ENCODE data around the gene FOXP1. TPM values are rescaled to one million over a fixed set of nuclear protein-coding genes. Genes with fewer than 3 reads are reported as not detected.

Gene FOXP1
- polyA plus RNA-seq, 3 donors: 32.9 to 35.0 (median 33.3) TPM

DNA sequence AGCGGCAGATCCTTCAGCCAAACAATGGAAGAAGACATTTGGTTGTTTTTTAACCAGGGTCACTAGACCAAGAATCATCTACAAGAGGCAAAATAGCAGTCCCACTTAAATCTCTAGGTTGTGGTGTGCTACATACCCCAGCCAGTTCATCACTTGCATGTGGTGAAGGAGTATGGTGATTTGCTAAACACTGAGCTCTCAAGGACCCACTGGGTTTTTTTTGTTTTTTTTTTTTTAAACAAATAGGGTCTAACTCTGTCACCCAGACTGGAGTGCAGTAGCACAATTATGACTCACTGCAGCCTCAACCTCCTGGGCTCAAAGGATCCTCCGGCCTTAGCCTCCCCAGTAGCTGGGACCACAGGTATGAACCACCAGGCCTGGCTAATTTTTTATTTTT lies 508.0 kb downstream of the FOXP1 start:
- no peak for DNase-seq (ENCODE audit: low read depth in 3 of 3, low spot score in 2 of 3)

DNA sequence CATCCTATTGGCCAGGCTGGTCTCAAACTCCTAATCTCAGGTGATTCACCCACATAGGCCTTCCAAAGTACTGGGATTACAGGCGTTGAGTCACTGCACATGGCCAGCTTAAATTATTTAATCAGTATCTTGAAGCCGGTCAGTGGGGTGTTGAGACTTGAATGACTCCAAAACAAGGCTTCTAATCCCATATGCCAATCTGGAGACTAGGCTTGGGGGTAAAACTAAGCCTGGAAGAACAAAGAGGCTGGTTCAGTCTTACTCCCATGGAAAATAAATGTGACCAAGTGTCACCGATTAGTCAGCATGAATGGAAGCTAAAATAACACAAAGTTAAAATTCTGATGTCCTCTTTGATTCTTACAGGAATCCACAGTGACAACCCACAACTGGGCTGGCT lies 509.1 kb downstream of the FOXP1 start:
- no peak for DNase-seq (ENCODE audit: low read depth in 3 of 3, low spot score in 2 of 3)

DNA sequence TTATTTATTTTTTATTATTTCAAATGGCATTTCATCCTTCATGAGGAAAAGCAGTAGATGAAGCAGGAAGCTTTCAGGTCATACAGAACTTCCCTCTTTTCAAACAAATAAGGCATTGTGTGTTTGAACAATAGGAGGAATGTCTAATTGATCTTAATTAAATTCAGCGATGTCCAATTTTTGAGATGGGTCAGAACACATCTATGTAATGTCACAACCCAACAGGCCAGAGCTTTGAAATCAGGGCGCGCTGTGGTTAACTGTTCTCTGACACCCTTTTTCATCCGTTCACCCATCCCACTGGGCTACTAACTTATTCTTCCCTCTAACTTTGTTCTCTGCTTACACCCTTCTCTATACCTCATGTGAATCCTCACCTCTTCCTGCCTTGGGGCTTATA lies 510.5 kb downstream of the FOXP1 start:
- DNase-seq (ENCODE audit: low read depth in 3 of 3, low spot score in 2 of 3): no peak

DNA sequence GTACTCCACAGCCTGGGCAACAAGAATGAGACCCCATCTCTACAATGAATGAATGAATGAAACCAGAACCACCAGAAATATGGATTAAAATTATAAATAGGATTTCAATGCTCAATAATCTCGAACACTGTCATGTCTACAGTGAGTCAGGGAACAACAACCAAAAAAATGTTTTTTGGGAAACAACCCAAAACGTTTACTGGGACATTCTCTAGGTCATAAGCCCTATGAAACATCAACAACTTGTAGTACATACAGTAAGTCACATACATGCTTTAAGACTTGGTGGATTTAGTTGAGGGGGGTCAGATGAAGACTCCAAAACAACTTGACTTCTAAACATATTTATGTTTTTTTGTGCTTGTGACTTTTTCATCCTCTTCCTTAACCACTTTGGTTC lies 511.2 kb downstream of the FOXP1 start:
- no peak for DNase-seq (ENCODE audit: low read depth in 3 of 3, low spot score in 2 of 3)

DNA sequence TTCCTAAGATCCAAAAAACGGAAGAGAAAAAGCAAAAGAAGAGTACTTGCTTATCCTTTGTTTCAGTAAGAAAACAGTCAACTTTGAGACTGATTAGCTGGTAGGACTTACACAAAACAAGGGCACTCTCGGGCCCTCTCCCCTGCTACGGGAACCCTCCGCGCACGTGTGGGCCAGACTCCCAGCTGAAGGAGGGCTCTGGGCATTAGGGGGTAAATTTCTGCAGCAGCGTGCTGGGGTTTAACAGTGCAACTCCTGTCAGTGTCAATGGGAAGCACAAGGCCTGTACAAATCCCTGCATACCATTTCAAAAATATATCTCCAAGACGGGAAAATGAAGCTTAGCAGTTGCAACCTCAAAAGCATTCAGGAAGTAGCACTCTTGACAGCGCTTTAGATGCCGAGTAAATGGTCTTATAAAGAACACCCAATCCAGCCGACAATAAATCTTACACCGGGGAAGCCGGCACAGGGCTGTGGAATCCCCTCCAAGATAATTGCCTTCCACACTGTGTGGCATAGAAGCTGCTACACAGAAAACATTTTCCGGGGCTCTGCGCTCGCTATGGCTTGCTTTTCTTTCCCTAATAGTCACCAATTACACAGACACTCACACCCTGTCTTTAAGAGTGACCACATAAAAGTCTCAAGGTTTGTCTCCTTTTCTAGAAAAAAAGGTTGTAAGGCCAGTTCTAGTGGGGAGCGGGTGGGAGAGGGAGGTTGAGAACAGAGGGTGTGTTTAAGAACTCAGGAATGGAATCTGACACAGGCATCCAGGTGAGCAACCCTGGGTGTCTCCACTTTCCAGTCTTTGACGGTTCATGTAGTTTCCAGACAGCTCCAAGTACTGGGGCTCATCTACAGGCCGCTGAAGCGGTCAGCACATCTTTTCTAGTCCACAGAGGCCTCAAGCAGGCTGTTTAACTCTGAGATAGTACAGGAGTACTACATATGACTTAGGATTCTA lies 512.7 kb downstream of the FOXP1 start:
- DNase-seq (ENCODE audit: low read depth in 3 of 3, low spot score in 2 of 3): no peak

DNA sequence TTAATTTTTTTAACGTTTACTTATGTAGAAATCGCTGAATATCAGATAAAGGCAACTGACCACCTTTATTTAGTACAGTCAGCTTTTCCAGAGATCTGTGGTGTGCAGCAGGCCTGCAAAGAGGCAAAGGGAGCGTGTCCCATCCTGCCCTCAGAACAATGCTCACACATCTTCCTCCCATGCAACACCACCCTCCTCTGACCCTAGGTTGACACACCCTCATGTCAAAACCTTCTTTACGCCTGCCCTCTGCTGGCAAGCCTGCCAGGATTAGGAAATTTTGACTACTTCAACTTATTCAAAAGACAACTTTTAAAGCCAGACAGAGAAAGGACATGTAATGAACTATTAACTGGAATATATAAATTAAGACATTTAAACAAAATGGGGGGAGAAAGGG lies 513.7 kb downstream of the FOXP1 start:
- DNase-seq (ENCODE audit: low read depth in 3 of 3, low spot score in 2 of 3): no peak

DNA sequence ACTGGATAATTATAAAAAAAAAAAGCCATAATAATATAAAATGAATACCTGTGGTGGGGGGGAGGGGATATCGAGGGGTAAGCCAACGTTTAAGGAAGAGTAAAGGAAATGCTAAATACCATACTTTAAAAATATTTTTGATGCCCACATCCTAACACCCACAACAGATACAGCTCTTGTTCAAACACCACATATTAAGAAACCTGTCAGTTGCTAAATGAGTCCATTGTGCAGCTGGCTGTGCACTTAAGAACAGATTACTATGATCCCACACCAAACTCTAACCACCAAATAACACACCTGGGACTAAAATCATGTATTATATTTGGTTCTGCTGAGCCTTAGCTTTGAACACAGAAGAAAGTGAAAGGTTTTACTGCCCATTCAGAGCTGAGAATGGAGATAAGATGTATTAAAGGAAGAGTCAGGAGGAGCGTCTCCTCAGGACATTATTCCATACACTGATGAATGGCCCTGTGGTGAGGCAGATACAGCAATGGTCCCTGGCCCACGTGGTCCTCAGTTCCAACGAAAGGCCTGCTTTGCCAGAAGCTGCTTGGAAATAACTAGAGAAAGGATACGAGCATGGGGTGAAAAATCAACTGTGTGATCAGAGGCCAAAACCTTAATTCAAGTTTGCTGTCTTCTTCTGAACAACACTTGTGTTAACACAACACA lies 515.4 kb downstream of the FOXP1 start:
- no peak for DNase-seq (ENCODE audit: low read depth in 3 of 3, low spot score in 2 of 3)

DNA sequence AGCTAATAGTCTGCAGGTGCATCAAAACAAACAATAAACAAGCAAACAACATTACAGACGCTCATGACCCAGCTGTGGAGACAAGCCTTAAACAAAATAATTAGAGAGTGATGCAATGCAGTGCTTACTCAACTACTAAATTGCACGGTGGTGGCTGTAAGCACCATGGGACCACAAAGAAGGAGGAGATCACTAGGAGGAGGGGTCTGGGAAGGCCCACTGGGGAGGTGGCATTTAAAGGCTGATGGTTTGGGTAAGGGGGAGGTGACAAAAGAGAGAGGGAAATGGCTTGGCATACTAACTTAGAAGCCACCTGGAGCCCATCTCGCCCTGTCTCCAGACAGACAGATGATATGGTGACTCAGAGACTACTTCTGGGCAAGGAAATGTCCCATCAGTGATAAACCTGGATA lies 516.7 kb downstream of the FOXP1 start:
- DNase-seq (ENCODE audit: low read depth in 3 of 3, low spot score in 2 of 3): no peak

DNA sequence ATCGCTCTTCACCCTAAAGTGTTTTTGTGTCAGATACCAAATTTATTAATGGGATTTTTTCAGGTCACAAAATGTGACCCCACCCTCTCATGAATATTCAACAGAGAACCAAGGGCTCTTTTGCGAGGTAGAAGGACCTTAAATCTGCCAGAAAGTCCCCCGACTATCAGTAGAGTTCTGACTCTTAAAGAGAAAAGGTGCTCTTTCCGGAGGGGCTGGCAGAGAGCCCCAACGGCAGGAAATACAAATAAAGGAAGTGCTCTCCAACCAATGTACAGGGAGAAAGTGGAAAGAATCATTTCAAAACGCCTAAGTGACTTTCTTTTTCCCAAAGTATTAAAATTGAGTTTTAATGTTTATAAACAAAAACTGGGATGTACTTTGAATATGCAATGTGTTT lies 517.2 kb downstream of the FOXP1 start:
- no peak for DNase-seq (ENCODE audit: low read depth in 3 of 3, low spot score in 2 of 3)

DNA sequence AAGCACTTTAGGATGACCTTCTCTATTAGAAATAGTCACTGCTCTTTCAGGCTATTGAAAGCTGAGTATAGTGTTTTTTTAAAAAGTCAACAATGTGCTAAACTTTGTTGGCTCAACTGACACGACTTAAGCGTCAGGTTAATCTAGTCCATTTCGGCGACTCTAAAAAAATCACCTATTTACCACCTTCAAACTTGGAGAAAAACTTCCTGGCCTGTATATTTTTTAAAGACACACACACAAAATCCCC lies 517.8 kb downstream of the FOXP1 start:
- no peak for DNase-seq (ENCODE audit: low read depth in 3 of 3, low spot score in 2 of 3)

DNA sequence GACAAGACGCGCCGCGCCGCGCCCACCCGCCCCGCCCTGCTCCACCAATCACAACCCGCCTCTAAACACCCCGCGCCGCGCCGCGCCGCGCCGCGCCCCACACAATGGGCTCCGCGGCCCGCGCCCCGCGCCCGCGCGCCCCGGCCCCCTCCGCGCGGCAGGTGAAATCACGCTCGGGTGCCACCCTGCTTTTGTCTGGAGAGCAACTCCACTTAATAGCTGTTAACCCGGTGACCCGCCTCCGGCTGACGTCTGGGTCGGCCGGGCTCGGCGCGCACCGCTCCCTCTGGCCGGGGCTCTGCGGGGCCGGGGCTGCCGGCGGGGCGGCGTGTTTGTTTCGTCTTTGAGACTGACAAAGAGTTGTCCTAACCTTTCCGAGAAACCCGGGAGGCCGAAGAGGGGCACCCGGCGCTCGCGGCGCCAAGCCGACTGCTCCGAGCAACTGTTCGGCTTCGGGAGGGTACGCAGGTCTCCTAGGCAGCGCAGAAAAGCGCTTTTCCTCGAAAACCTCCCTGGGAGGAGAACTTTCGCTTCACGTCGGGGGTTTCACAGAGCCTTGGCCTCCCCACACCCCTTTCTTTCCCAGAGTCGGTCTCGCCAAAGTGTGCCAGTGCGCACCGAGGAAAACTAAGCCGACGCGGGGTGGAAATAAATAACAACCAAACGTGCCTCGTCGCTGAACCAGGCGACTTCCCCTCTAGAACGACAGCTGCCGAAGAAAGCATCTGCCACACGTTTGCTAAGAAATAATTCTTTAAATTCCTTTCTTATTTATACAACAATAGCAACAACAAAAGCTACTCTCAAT lies 518.4 kb downstream of the FOXP1 start:
- DNase-seq (ENCODE audit: low read depth in 3 of 3, low spot score in 2 of 3): no peak

DNA sequence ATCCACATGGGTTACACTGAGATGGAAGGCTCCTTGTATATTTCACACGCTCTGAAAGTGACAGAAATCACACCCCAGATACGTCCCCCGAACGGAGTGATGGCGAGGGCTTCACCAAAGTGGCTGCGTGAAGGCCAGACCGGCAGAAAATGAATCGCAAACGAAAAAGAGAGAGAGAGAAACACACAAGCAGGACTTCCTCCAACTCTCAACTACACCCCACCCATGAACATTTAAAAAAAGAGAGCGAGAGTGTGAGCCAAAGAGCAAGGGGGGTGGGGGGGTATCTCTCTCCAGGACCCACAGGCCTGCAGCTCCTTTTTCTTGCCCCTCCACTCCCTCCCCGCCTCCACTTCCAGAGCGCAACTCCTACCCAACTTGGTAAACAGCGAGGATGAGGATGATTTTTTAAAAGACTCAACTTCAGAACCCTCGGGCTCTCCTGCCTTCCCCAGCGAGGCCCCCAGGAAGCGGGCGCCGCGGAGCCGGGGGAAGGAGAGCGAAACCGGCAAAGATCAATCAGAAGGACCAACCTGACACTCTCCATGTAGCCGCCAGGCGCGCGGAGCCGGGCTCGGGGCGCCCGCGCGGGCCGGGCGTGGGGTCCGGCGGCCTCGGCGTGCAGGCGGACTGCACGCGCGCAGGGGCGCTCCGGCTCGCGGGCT lies 519.1 kb downstream of the FOXP1 start:
- DNase-seq (ENCODE audit: low read depth in 3 of 3, low spot score in 2 of 3): no peak

DNA sequence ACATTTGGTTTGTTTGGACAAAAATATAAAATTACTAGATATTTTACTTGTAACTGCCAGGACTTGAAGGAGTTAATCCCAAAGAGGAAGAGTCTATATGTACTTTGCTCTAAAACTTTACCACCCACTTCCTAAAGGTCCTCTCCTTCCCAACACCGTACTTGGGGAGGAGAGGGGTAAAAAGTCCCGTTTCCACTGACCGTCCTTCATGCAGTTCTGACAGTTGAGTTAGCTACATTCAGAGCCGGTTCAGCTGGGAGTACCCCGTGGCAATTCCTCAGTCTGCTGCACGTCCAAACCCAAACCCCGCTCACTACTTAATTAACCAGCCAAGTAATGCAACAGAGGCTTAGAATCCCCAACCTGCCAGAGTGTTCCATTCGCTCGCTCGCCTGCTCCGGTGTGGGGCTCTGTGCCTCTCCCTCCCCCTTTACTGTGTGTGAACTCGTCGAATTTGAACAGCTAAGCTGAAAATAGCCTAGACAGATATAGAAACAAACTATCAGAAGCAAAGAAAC lies 519.7 kb downstream of the FOXP1 start:
- DNase-seq (ENCODE audit: low read depth in 3 of 3, low spot score in 2 of 3): no peak

DNA sequence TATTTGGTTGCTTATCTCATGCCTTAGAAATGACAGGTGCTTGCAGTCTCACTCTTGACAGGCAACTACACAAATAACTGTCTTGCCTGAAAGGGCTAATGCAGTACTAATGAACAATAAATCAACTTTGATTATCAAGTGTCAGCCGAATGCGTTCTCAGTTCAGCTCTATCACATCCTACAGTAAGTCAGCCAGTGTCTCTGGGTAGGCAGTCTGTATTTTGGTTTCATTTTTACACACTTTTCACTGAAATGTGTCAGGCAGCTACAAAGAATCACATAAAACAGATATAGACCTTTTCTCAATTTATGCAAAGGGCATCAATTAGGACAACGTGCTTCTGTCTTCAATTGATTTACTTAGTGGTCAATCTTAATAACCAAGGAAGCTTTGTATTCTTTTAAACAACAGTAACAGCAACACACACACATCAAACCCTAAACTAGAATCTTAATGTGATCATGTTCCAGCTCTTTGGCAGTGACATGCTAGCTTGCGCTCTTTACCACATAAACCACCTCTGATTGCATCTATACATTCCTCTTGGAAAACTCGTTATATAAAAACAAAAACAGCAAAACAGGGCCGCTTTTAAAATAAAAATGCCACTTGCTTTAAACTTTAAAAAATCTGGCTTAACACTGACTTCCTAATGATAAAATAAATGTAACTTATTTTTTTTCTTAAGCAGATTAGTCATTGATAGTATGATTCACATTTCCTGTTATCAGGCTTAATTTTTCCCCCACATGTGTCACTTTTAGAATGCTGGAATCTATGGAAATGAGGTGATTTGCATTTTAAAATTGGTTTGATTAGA lies 520.4 kb downstream of the FOXP1 start:
- DNase-seq (ENCODE audit: low read depth in 3 of 3, low spot score in 2 of 3): no peak

DNA sequence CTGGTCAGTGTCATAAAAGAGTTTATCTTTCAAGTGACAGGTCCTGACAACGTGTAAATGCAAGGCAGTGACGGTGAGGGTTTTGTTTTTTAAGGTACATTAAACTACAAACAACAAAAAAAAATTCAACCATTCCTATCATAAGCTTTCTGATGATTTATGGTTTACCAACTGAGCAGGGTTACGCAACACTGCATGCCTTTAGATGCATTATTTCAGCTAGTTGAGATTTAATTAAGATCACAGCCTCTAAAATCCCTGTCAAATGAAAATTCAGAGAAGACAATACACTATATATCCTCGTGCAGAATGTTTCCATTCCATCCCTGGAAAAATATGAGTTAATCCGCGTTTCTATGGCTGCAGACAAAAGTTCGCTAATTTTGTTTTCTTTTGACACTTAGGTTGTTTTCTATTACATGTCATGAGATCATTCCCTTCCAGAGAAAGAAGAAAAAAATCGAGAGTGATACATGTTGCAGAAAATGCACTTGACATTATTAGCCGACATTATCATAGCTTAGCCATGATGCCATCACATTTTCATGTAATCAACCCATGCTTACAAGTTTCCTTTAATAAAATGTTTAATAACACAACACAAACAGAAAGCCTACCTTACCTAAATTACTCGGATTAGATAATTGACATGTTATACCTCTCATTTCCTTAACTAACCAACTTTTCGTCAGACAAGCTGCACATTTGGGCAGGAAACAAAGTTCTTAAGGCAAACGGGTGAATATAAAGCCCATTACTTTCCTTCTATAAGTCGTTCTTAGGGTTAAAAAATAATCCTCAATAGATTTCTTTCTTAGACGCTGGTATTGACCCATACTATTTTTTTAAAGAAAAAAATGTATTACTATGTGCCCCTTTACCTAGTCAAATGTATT lies 521.2 kb downstream of the FOXP1 start:
- DNase-seq (ENCODE audit: low read depth in 3 of 3, low spot score in 2 of 3): no peak

DNA sequence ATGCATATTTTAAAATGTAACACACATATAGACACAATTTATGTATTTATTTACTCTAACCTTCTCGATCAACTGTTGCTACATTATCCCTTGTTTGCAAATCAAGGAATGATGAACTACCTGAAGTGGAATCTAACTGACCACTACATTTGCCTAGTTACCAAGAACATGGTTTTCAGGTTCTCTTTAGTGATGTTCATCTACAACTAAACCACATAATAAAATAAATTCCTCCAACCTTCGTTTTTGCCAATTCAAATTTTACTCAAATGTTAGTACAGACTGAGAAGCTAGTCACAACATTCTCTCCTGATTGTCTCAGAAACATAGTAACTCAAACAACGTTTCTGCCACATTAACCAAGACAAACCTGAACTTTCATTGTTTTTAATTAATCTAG lies 521.9 kb downstream of the FOXP1 start:
- no peak for DNase-seq (ENCODE audit: low read depth in 3 of 3, low spot score in 2 of 3)

DNA sequence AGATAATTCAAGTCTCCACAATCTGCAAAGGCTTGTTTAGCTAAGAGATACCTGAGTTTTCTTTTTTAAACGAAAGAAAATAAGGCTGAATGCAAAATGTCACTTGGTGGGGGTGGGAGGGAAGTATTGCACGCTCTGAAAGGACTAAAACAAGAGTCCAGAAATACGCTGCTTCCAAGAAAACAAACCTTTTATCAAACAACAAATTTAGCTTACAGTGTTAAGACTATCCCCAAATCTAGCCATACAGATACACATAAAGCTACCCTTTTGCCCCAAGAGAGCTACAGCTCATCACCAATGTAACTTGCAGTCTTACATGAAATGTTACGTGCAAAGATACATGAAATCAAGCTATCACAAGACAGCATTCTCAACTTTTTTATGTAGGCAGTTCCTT lies 522.5 kb downstream of the FOXP1 start:
- DNase-seq (ENCODE audit: low read depth in 3 of 3, low spot score in 2 of 3): no peak

DNA sequence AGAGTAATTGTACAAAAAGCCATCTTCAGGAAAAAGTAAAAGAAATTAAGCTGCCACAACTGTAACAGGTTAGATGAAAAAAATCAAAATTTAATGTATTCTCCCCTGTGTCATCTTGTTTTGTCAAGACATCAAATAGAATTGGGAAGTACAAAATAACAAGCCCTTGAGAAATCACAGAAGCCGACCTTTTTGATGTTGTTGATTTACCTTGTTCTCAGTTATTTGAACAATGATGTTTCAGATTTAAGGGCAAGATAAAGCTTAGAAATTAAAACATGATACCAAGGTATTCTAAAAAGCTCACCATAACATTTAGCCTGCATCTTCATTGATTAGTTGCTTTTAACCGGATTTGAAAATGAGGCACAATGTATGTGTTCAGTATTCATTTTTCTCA lies 523.0 kb downstream of the FOXP1 start:
- DNase-seq (ENCODE audit: low read depth in 3 of 3, low spot score in 2 of 3): no peak

DNA sequence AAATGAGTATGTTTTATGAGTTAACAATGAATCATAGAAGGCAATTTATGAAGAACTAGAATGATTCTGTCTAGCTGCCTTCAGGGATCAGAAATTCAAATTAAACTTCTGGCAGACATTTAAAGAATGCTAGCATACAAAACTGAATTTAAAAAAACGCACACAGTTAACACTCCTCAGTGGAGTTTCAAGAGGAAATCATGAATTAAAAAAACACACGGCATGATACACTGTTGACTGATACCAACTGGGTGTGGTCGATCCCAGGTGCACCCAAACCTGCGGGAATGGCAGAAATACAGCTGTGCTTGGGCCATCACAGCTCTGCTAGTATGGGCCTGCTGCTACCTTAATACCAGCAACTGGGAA lies 526.0 kb downstream of the FOXP1 start:
- DNase-seq (ENCODE audit: low read depth in 3 of 3, low spot score in 2 of 3): no peak

All from right renal cortex interstitium (tissue), 3 donors.